GM10248 (cell line): ENCODE measurements around the gene SV2C.

ENCODE experiments used
- CTCF ChIA-PET: fragments of 300-600 bp; sonication (Branson Sonifier 250); formaldehyde crosslinking; extraction: SDS; loops from one replicate; lab custom pipeline; 2021; ENCODE audit warnings: antibody characterized with exemption; lab: Yijun Ruan, JAX
- POLR2A ChIA-PET: fragments of 350-650 bp; sonication (Branson Sonifier 250); formaldehyde crosslinking; extraction: SDS; loops from one replicate; lab custom pipeline; 2020; ENCODE audit warnings: antibody characterized with exemption; lab: Yijun Ruan, JAX
- DNase-seq: peaks from one replicate; pipeline ENCODE4 v3.0.0; 2012; ENCODE audit errors: extremely low spot score
- CTCF ChIP-seq: IDR thresholded peaks from 2 replicates; pipeline ENCODE4 v1.5.1; 2012; ENCODE audit warnings: mild to moderate bottlenecking, low read depth; ENCODE audit errors: extremely low read depth, missing control alignments, control extremely low read depth

SV2C gene

GRCh38 chr5:76210946-76211345 lies 127.8 kb downstream of the SV2C start:
- TF ChIP-seq CTCF = no peak
- no peak for DNase-seq
- CTCF ChIA-PET = no interaction called here
- POLR2A ChIA-PET = no interaction called here

- CTCF ChIA-PET = interaction anchor here (1.9 to 2.1 kb wide), 2 partner anchors 14 to 38 kb away, joined by 6 to 9 read pairs; no protein-coding TSS in a partner anchor
These were observed 130.7 kb downstream of the SV2C start for GRCh38 chr5:76213858-76214257.

GRCh38 chr5:76216748-76217147 lies 133.6 kb downstream of the SV2C start:
- no peak for TF ChIP-seq CTCF
- CTCF ChIA-PET = interaction anchor here (0.9 to 1.3 kb wide), 3 partner anchors 10 to 42 kb away, joined by 3 to 4 read pairs (median 4); no protein-coding TSS in a partner anchor
- POLR2A ChIA-PET = no interaction called here
- no peak for DNase-seq

More at GRCh38 chr5:76213858-76214257, 130.7 kb downstream of the SV2C start:
- DNase-seq = no peak
- POLR2A ChIA-PET = no interaction called here
- no peak for TF ChIP-seq CTCF

GRCh38 chr5:76219636-76220035 lies 136.5 kb downstream of the SV2C start:
- CTCF ChIA-PET = interaction anchor here (1.1 kb wide), 1 partner anchor 24 kb away, joined by 3 read pairs; no protein-coding TSS in a partner anchor
- TF ChIP-seq CTCF = no peak
- POLR2A ChIA-PET = no interaction called here
- DNase-seq = no peak

GRCh38 chr5:76221311-76221710 lies 138.1 kb downstream of the SV2C start:
- POLR2A ChIA-PET = no interaction called here
- no peak for TF ChIP-seq CTCF
- CTCF ChIA-PET = no interaction called here
- no peak for DNase-seq

GRCh38 chr5:76222318-76222717 lies 139.1 kb downstream of the SV2C start:
- DNase-seq = no peak
- ChIA-PET POLR2A (no interaction called here), CTCF (interaction anchor here (2.5 kb wide), 1 partner anchor 13 kb away, joined by 5 read pairs; no protein-coding TSS in a partner anchor)
- TF ChIP-seq CTCF = no peak

GRCh38 chr5:76223696-76224095 lies 140.5 kb downstream of the SV2C start:
- DNase-seq = no peak
- POLR2A ChIA-PET = no interaction called here
- TF ChIP-seq CTCF = no peak
- CTCF ChIA-PET = interaction anchor here (0.9 to 2.5 kb wide), 4 partner anchors 11 to 22 kb away, joined by 3 to 5 read pairs (median 3); no protein-coding TSS in a partner anchor
